OCI-LY3 (cell line): ENCODE results near the gene MTOR.

ENCODE experiments used
- EZH2phosphoT487 ChIP-seq: fragments of 200-600 bp; shearing (Covaris generic); IDR thresholded peaks from 2 replicates; pipeline ENCODE4 v1.6.1; 2018; ENCODE audit warnings: antibody characterized with exemption, mixed run types, low read depth
- TF ChIP-seq, protein P1 (sequence below): fragments of 200-600, 300-600 bp; sonication (generic); IDR thresholded peaks from 2 replicates; pipeline ENCODE4 v1.5.1; 2014; ENCODE audit warnings: antibody characterized with exemption, low read length, low read depth

DNA sequence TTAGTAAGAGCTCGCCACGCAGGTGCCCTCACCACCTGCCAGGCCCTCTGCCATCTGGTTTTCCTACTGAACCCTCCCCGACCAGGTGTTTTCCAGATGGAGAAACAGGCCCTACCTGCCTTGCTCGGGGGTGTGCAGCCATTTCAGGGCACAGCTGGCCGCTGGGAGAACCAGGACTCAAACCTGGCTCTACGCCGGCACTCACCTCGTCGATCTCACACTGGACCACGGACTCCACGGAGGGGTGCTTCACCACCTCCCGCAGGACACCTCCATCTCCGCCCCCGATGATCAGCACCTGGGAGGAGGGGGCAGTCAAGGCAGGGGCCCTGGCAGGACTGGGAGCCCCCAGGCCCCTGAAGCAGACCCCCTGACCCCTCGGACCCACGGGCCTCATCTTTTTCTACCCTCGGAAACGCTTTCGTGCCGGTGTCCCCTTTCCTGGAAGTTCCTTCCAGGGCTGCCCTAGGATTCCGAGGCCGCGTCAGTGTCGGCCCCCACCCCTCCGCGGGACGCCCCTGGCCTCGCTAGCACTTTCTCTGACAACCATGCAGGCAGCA lies 203.7 kb downstream of the MTOR start:
- TF ChIP-seq, protein P1, sequence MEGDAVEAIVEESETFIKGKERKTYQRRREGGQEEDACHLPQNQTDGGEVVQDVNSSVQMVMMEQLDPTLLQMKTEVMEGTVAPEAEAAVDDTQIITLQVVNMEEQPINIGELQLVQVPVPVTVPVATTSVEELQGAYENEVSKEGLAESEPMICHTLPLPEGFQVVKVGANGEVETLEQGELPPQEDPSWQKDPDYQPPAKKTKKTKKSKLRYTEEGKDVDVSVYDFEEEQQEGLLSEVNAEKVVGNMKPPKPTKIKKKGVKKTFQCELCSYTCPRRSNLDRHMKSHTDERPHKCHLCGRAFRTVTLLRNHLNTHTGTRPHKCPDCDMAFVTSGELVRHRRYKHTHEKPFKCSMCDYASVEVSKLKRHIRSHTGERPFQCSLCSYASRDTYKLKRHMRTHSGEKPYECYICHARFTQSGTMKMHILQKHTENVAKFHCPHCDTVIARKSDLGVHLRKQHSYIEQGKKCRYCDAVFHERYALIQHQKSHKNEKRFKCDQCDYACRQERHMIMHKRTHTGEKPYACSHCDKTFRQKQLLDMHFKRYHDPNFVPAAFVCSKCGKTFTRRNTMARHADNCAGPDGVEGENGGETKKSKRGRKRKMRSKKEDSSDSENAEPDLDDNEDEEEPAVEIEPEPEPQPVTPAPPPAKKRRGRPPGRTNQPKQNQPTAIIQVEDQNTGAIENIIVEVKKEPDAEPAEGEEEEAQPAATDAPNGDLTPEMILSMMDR = no peak
- no peak for TF ChIP-seq EZH2phosphoT487
